GM13976 (cell line): Measurements from ENCODE around the gene COASY.

ENCODE experiments used
- DNase-seq: peaks from one replicate; pipeline ENCODE4 v3.0.0; 2012; ENCODE audit warnings: low spot score
- CTCF ChIP-seq: IDR thresholded peaks from 2 replicates; pipeline ENCODE4 v1.5.1; 2012; ENCODE audit warnings: borderline replicate concordance, mild to moderate bottlenecking; ENCODE audit not compliant: insufficient read depth; ENCODE audit errors: extremely low read depth, missing control alignments, control extremely low read depth
- in situ Hi-C: fragments of 300-500 bp; cut with MboI; formaldehyde crosslinking; loops from one replicate; pipeline ENCODE4 v1.12.0; 2022; ENCODE audit warnings: low sequenced_read_pairs, mixed read lengths, inconsistent platforms; ENCODE audit not compliant: unreplicated experiment

Gene COASY

GRCh38 chr17:42561897-42562387, at the start of gene COASY:
Gene COASY, plus strand, starts transcription at chr17:42562148. Its CDS starts 475 bp downstream, at chr17:42562623.
- peak; percentile 98 for DNase-seq
- TF ChIP-seq CTCF = no peak
- in situ Hi-C loops = no loop called here

- no peak for TF ChIP-seq CTCF
- DNase-seq = no peak
- in situ Hi-C loops = no loop called here
These were observed 49.7 kb upstream of the COASY start for GRCh38 chr17:42512246-42512645.

GRCh38 chr17:42512733-42513251, 49.2 kb upstream of the COASY start:
- in situ Hi-C loops = no loop called here
- peak; percentile 87 for DNase-seq

GRCh38 chr17:42513686-42514085, 48.3 kb upstream of the COASY start:
- DNase-seq = no peak
- in situ Hi-C loops = no loop called here
- no peak for TF ChIP-seq CTCF

More at GRCh38 chr17:42512733-42513251, 49.2 kb upstream of the COASY start:
- no peak for TF ChIP-seq CTCF

GRCh38 chr17:42514279-42514678, 47.7 kb upstream of the COASY start:
- no peak for DNase-seq
- in situ Hi-C loops = no loop called here
- no peak for TF ChIP-seq CTCF

- in situ Hi-C loops = no loop called here
- no peak for DNase-seq
- TF ChIP-seq CTCF = no peak
These were observed 47.1 kb upstream of the COASY start for GRCh38 chr17:42514867-42515266.
